Esophagus squamous epithelium (tissue), 4 donors: ENCODE measurements around the gene TSGA10IP.

Experiments used
- CTCF ChIP-seq, 6 experiments: fragments of 450-650 bp in 4 of 6; fragments of 200-600 bp in 2 of 6; sonication (generic) in 2 of 6; IDR thresholded peaks; one replicate each; pipeline ENCODE4 v1.5.1; 2016 to 2019; ENCODE audit warnings: antibody characterized with exemption in 6 of 6, mild to moderate bottlenecking in 4 of 6, moderate library complexity in 4 of 6
- POLR2A ChIP-seq, 4 donors: fragments of 450-650 bp; IDR thresholded peaks; one replicate each; pipeline ENCODE4 v1.6.1; 2017; ENCODE audit warnings: antibody characterized with exemption in 4 of 4, mild to moderate bottlenecking in 4 of 4, moderate library complexity in 3 of 4

- TF ChIP-seq CTCF (IDR thresholded peaks at IDR 0.05), result no peak
- no peak for TF ChIP-seq POLR2A (IDR thresholded peaks at IDR 0.05)
These were observed 31.2 kb downstream of the TSGA10IP start for GRCh38 chr11:65976216-65977176.
